Pancreas (tissue), 10 donors: ENCODE measurements around the gene RASSF8. TPM values are rescaled to one million over a fixed set of nuclear protein-coding genes. Genes with fewer than 3 reads are reported as not detected.

Experiments used
- ATAC-seq, 4 donors: fragments of 200-7000 bp; cut with Tn5 transposase; one replicate each; pipeline versions ENCODE4 v1.8.0 to v1.9.1; 2020; ENCODE audit warnings: mild to moderate bottlenecking in 4 of 4, moderate library complexity in 4 of 4
- DNase-seq, 6 donors: peaks; one replicate each; pipeline ENCODE4 v3.0.0-alpha.2; 2020
- FAIRE-seq: peaks from 2 replicates; lab custom pipeline; 2012; peaks lifted over from hg19 to GRCh38; lab: Jason Lieb, UNC
- H3K27ac ChIP-seq, 4 donors: fragments of 200-600 bp; sonication (generic); 1 replicate in 3 of 4; 2 replicates in 1 of 4; pipeline versions ENCODE4 v1.5.0 to v1.8.0; 2020
- H3K27me3 ChIP-seq, 4 donors: fragments of 200-600 bp; one replicate each; pipeline ENCODE4 v1.8.0; 2021
- H3K36me3 ChIP-seq, 3 donors: fragments of 200-600 bp; sonication (generic) in 1 of 3; one replicate each; pipeline versions ENCODE4 v1.5.0 to v1.8.0; 2020 to 2021
- H3K4me1 ChIP-seq, 3 donors: fragments of 200-600 bp; one replicate each; pipeline ENCODE4 v1.8.0; 2021
- H3K4me3 ChIP-seq, 4 donors: fragments of 200-600 bp; sonication (generic) in 2 of 4; one replicate each; pipeline versions ENCODE4 v1.5.0 to v1.8.0; 2020 to 2021
- H3K9me3 ChIP-seq, 4 donors: fragments of 200-600 bp; one replicate each; pipeline ENCODE4 v1.8.0; 2021
- CTCF ChIP-seq, 4 donors: fragments of 200-600 bp; sonication (generic) in 3 of 4; IDR thresholded peaks; one replicate each; pipeline versions ENCODE4 v1.5.0 to v1.8.0; 2021; ENCODE audit warnings: antibody characterized with exemption in 4 of 4
- WGBS, 2 donors: extraction: QIAGEN DNeasy Blood & Tissue Kit; methylation state at CpG; one replicate each; pipeline ENCODE4 v1.1.7; 2013; 5-methylcytosine and 5-hydroxymethylcytosine counted together
- intact Hi-C, 3 donors: fragments of 100-400 bp; cut with DNase I; formaldehyde crosslinking; loops; one replicate each; pipeline versions ENCODE4 v1.11.1 to v1.14.2; 2022
- polyA plus RNA-seq, 2 donors: library from polyadenylated mRNA; stranded (reverse); fragments of 200-250 nt; gene quantifications; one replicate each; pipeline ENCODE4 v1.2.3, GENCODE V29; 2013
- total RNA-seq, 6 donors: library from RNA; stranded (reverse); fragmentation: NEBNext Ultra II Directional in 4 of 6; extraction: Animal tissue kit (Norgen Biotek cat#: 25700) in 4 of 6; gene quantifications; one replicate each; pipeline versions ENCODE4 v1.2.1 to v1.2.4, GENCODE V29; 2021 to 2023
- donor health status: healthy with polysubstance abuse.
- donor health status: DM: no; HTN: no; CAD: no; lungs with moderate emphysema.
- donor health status: DM: no; HTN: no; CAD: no.
- donor health status: control.
- donor health status: control.
- donor health status: Bipolar disorder and iron deficiency.
- donor health status: DM: yes; HTN: yes; CAD: no.
- donor health status: DM: no; HTN: no; CAD: no.
- donor health status: DM: no; HTN: no; CAD: no.
- donor health status: DM: yes; HTN: yes; CAD: no.

RASSF8 gene
- total and polyA plus RNA-seq, 8 donors, result 4.3 to 25.0 (median 7.4) TPM

GRCh38 chr12:26032719-26033241 lies 74.3 kb downstream of the RASSF8 start:
- FAIRE-seq, result no peak
- H3K27me3 ChIP-seq, result no peaks in the 10 kb centered on the region
- H3K4me1 ChIP-seq, result peaks cover 0 to 27% (median 19%) of the 10 kb centered on the region in 3 donors
- no peaks in the 10 kb centered on the region for H3K9me3 ChIP-seq
- no peak for ATAC-seq
- H3K27ac ChIP-seq, result no peak overlapping the region
- 16 to 23% methylated on average over 1 of the region's 1 CpG for WGBS, 2 donors
- H3K4me3 ChIP-seq, result no peak overlapping the region
- DNase-seq, result no peak
- intact Hi-C loops, result no loop called here
- no peaks in the 10 kb centered on the region for H3K36me3 ChIP-seq
- TF ChIP-seq CTCF (IDR thresholded peaks at IDR 0.05), result no peak

- H3K27me3 ChIP-seq, result no peaks in the 10 kb centered on the region
- no peak for TF ChIP-seq CTCF (IDR thresholded peaks at IDR 0.05)
- H3K36me3 ChIP-seq, result no peaks in the 10 kb centered on the region
- ATAC-seq, result no peak
- H3K4me3 ChIP-seq, result no peak overlapping the region
- H3K9me3 ChIP-seq, result no peaks in the 10 kb centered on the region
- DNase-seq, result no peak
- no peak for FAIRE-seq
- no peak overlapping the region for H3K27ac ChIP-seq
- intact Hi-C loops, result no loop called here
- WGBS, 2 donors, result 83 to 91% methylated on average over 5 of the region's 5 CpGs
- H3K4me1 ChIP-seq, result peaks cover 4 to 27% (median 15%) of the 10 kb centered on the region in 3 donors
These were observed 76.1 kb downstream of the RASSF8 start for GRCh38 chr12:26034371-26035142.

GRCh38 chr12:26036877-26037276 lies 78.4 kb downstream of the RASSF8 start:
- WGBS, 2 donors, result 75 to 84% methylated on average over 4 of the region's 4 CpGs
- no peak for FAIRE-seq
- peaks cover 4 to 20% (median 7%) of the 10 kb centered on the region in 3 donors for H3K4me1 ChIP-seq

GRCh38 chr12:26037615-26038220 lies 79.2 kb downstream of the RASSF8 start:
- Histone ChIP-seq H3K27me3 (no peaks in the 10 kb centered on the region), H3K4me3 (no peak overlapping the region), H3K36me3 (no peaks in the 10 kb centered on the region), H3K9me3 (no peaks in the 10 kb centered on the region), H3K4me1 (peaks cover 4 to 26% (median 7%) of the 10 kb centered on the region in 3 donors), H3K27ac (peak overlapping the region in 1 of 4 donors; percentile 30)
- FAIRE-seq (no peak), DNase-seq (no peak), ATAC-seq (peak in 3 of 4 donors; percentile 46 to 71 (median 57))
- WGBS, 2 donors, result 12 to 17% methylated on average over 2 of the region's 2 CpGs
- intact Hi-C loops, result no loop called here
- no peak for TF ChIP-seq CTCF (IDR thresholded peaks at IDR 0.05)

More at GRCh38 chr12:26036877-26037276, 78.4 kb downstream of the RASSF8 start:
- no peak for ATAC-seq
- H3K9me3 ChIP-seq, result no peaks in the 10 kb centered on the region
- DNase-seq, result no peak
- TF ChIP-seq CTCF (IDR thresholded peaks at IDR 0.05), result no peak
- intact Hi-C loops, result no loop called here
- no peak overlapping the region for H3K27ac ChIP-seq
- H3K36me3 ChIP-seq, result no peaks in the 10 kb centered on the region
- H3K27me3 ChIP-seq, result no peaks in the 10 kb centered on the region
- H3K4me3 ChIP-seq, result no peak overlapping the region
